OCI-LY1 (cell line): ENCODE results near the gene AK5.
"Not testable (repeated sequence)": the region's sequence is repeated elsewhere in the genome, so short reads cannot be mapped to it uniquely, and the experiment has no call there.

Source experiments
- H2AFZ ChIP-seq: fragments of 200-600 bp; sonication (generic), shearing (Covaris generic); 2 replicates; pipeline ENCODE4 v1.6.0; 2014; ENCODE audit warnings: antibody characterized with exemption, mild to moderate bottlenecking, low read length
- H3F3A ChIP-seq: fragments of 200-600 bp; sonication (generic), shearing (Covaris generic); 2 replicates; pipeline ENCODE4 v1.6.0; 2014; ENCODE audit warnings: mild to moderate bottlenecking, antibody characterized with exemption, low read length, moderate library complexity; ENCODE audit not compliant: insufficient read depth
- H3K27ac ChIP-seq: fragments of 200-600 bp; sonication (generic); 2 replicates; pipeline ENCODE4 v1.5.1; 2014; ENCODE audit warnings: low read length, mixed run types, mild to moderate bottlenecking, low read depth; ENCODE audit not compliant: poor library complexity, severe bottlenecking
- H3K27me3 ChIP-seq: fragments of 200-600 bp; sonication (generic); 2 replicates; pipeline ENCODE4 v1.6.0; 2014; ENCODE audit warnings: antibody characterized with exemption, mild to moderate bottlenecking, low read length, moderate library complexity; ENCODE audit not compliant: insufficient read depth
- H3K36me3 ChIP-seq: fragments of 200-600 bp; sonication (generic); 2 replicates; pipeline ENCODE4 v1.6.1; 2014; ENCODE audit warnings: mild to moderate bottlenecking, antibody characterized with exemption, low read length, moderate library complexity, mixed read lengths; ENCODE audit not compliant: insufficient read depth
- H3K4me1 ChIP-seq: fragments of 200-600 bp; sonication (generic); 2 replicates; pipeline ENCODE4 v1.5.1; 2014; ENCODE audit warnings: mild to moderate bottlenecking, low read length, moderate library complexity; ENCODE audit not compliant: insufficient read depth, severe bottlenecking
- H3K4me2 ChIP-seq: fragments of 200-600 bp; sonication (generic), shearing (Covaris generic); 2 replicates; pipeline ENCODE4 v1.6.1; 2014; ENCODE audit warnings: low read length
- H3K4me3 ChIP-seq: fragments of 200-600 bp; sonication (generic); 2 replicates; pipeline ENCODE4 v1.5.1; 2014; ENCODE audit warnings: low read length, low read depth, mild to moderate bottlenecking, mixed read lengths; ENCODE audit not compliant: poor library complexity, severe bottlenecking
- H3K79me2 ChIP-seq: fragments of 200-600 bp; shearing (Covaris generic); 2 replicates; pipeline ENCODE4 v1.6.1; 2016; ENCODE audit warnings: mixed run types, low read length, mixed read lengths; ENCODE audit not compliant: insufficient read depth
- H3K9ac ChIP-seq: fragments of 200-600 bp; sonication (generic), shearing (Covaris generic); 2 replicates; pipeline ENCODE4 v1.6.1; 2014; ENCODE audit warnings: mild to moderate bottlenecking, low read length, mixed read lengths
- H3K9me2 ChIP-seq: fragments of 200-600 bp; sonication (generic), shearing (Covaris generic); 2 replicates; pipeline ENCODE4 v1.6.1; 2014; ENCODE audit warnings: low read depth, mild to moderate bottlenecking, low read length, mixed read lengths
- H3K9me3 ChIP-seq: fragments of 200-600 bp; shearing (Covaris generic); 2 replicates; pipeline ENCODE4 v1.6.1; 2014; ENCODE audit warnings: low read length, mixed read lengths
- H4K20me1 ChIP-seq: fragments of 200-600 bp; sonication (generic), shearing (Covaris generic); 2 replicates; pipeline ENCODE4 v1.6.0; 2016; ENCODE audit warnings: mild to moderate bottlenecking, low read length; ENCODE audit not compliant: insufficient read depth
- CTCF ChIP-seq: fragments of 200-600 bp; sonication (generic), shearing (Covaris generic); IDR thresholded peaks from 2 replicates; pipeline ENCODE4 v1.5.1; 2017; ENCODE audit warnings: mild to moderate bottlenecking, antibody characterized with exemption, low read length, moderate library complexity, mixed read lengths
- EZH2 ChIP-seq: fragments of 200-600 bp; sonication (generic), shearing (Covaris generic); IDR thresholded peaks from 2 replicates; pipeline ENCODE4 v1.8.0; 2017; ENCODE audit warnings: borderline replicate concordance, mixed run types, mild to moderate bottlenecking, antibody characterized with exemption, low read length, moderate library complexity, mixed read lengths

Gene AK5

GRCh38 chr1:77416692-77417450 is 135.1 kb downstream of the AK5 start:
- H3K9me3 ChIP-seq: no peaks in the 10 kb centered on the region
- TF ChIP-seq EZH2: no peak
- TF ChIP-seq CTCF: peak; percentile 45
- no peaks in the 10 kb centered on the region for H3K27me3 ChIP-seq
- H2AFZ ChIP-seq: no peak overlapping the region
- no peaks in the 10 kb centered on the region; the same call in 1 of the 2 replicates for H3K36me3 ChIP-seq
- no peak overlapping the region for H3K4me3 ChIP-seq
- no peaks in the 10 kb centered on the region for H3F3A ChIP-seq
- no peaks in the 10 kb centered on the region for H3K79me2 ChIP-seq
- no peak overlapping the region for H3K9ac ChIP-seq
- H3K27ac ChIP-seq: no peak overlapping the region
- H3K4me2 ChIP-seq: no peak overlapping the region
- H3K4me1 ChIP-seq: no peaks in the 10 kb centered on the region
- H3K9me2 ChIP-seq: no peaks in the 10 kb centered on the region
- no peaks in the 10 kb centered on the region for H4K20me1 ChIP-seq

- not testable (repeated sequence) for H3K9me2 ChIP-seq, H2AFZ ChIP-seq, H3K9ac ChIP-seq, H3F3A ChIP-seq, H3K4me3 ChIP-seq, H3K27me3 ChIP-seq, H4K20me1 ChIP-seq, H3K27ac ChIP-seq, H3K4me2 ChIP-seq, H3K9me3 ChIP-seq, H3K36me3 ChIP-seq, H3K4me1 ChIP-seq, H3K79me2 ChIP-seq
Observed at GRCh38 chr1:77418055-77418454, 136.2 kb downstream of the AK5 start.

GRCh38 chr1:77421504-77422233 is 139.8 kb downstream of the AK5 start:
- no peaks in the 10 kb centered on the region for H3F3A ChIP-seq
- no peak overlapping the region for H3K9ac ChIP-seq
- TF ChIP-seq CTCF: no peak
- no peak for TF ChIP-seq EZH2
- H3K9me3 ChIP-seq: no peaks in the 10 kb centered on the region
- no peaks in the 10 kb centered on the region for H3K9me2 ChIP-seq
- H2AFZ ChIP-seq: no peak overlapping the region
- H3K4me3 ChIP-seq: no peak overlapping the region
- no peak overlapping the region for H3K27ac ChIP-seq
- H3K36me3 ChIP-seq: no peaks in the 10 kb centered on the region; the same call in 1 of the 2 replicates
- H3K4me2 ChIP-seq: no peak overlapping the region
- no peaks in the 10 kb centered on the region for H4K20me1 ChIP-seq
- no peaks in the 10 kb centered on the region for H3K79me2 ChIP-seq
- no peaks in the 10 kb centered on the region for H3K4me1 ChIP-seq
- H3K27me3 ChIP-seq: no peaks in the 10 kb centered on the region
